Omental fat pad (tissue), 4 donors: Measurements from ENCODE around the gene KLHDC7B. TPM values are rescaled to one million over a fixed set of nuclear protein-coding genes. Genes with fewer than 3 reads are reported as not detected.

ENCODE experiments used
- ATAC-seq: fragments of 150-250 bp; one replicate; pipeline ENCODE4 v1.9.1; 2016; ENCODE audit warnings: mild to moderate bottlenecking, moderate library complexity; ENCODE audit not compliant: low FRiP score
- DNase-seq: peaks from one replicate; pipeline ENCODE4 v3.0.0-alpha.2; 2019; ENCODE audit warnings: low spot score
- CTCF ChIP-seq, 3 donors: fragments of 450-650 bp; IDR thresholded peaks; one replicate each; pipeline ENCODE4 v1.5.1; 2016 to 2017; ENCODE audit warnings: antibody characterized with exemption in 3 of 3, mild to moderate bottlenecking in 3 of 3, moderate library complexity in 2 of 3
- total RNA-seq, 4 donors: library from RNA; depleted of rRNA; stranded (reverse); fragments of >200 nt; gene quantifications; one replicate each; pipeline ENCODE4 v1.1.0, GENCODE V29; 2016

The KLHDC7B gene
- total RNA-seq, 4 donors from 2014 or later = 0.48 TPM; not detected in 3

- DNase-seq (no peak), ATAC-seq (no peak)
- TF ChIP-seq CTCF (IDR thresholded peaks at IDR 0.05) = no peak
These were observed 17.9 kb downstream of the KLHDC7B start for GRCh38 chr22:50563413-50564160.

GRCh38 chr22:50564289-50564688 lies 18.6 kb downstream of the KLHDC7B start:
- ATAC-seq = no peak
- DNase-seq = no peak
- TF ChIP-seq CTCF (IDR thresholded peaks at IDR 0.05) = no peak

- ATAC-seq = no peak
- no peak for TF ChIP-seq CTCF (IDR thresholded peaks at IDR 0.05)
- no peak for DNase-seq
These were observed 22.1 kb downstream of the KLHDC7B start for GRCh38 chr22:50567721-50568252.

- no peak for DNase-seq
- no peak for TF ChIP-seq CTCF (IDR thresholded peaks at IDR 0.05)
- no peak for ATAC-seq
These were observed 22.9 kb downstream of the KLHDC7B start for GRCh38 chr22:50568626-50569025.

- no peak for DNase-seq
- no peak for ATAC-seq
These were observed 23.4 kb downstream of the KLHDC7B start for GRCh38 chr22:50569041-50569459.

GRCh38 chr22:50569896-50570535 lies 24.3 kb downstream of the KLHDC7B start:
- no peak for DNase-seq
- ATAC-seq = no peak
- TF ChIP-seq CTCF (IDR thresholded peaks at IDR 0.05) = no peak

More at GRCh38 chr22:50569041-50569459, 23.4 kb downstream of the KLHDC7B start:
- no peak for TF ChIP-seq CTCF (IDR thresholded peaks at IDR 0.05)
